Measurements from ENCODE around the gene B4GALNT2.

B4GALNT2 gene

DNA sequence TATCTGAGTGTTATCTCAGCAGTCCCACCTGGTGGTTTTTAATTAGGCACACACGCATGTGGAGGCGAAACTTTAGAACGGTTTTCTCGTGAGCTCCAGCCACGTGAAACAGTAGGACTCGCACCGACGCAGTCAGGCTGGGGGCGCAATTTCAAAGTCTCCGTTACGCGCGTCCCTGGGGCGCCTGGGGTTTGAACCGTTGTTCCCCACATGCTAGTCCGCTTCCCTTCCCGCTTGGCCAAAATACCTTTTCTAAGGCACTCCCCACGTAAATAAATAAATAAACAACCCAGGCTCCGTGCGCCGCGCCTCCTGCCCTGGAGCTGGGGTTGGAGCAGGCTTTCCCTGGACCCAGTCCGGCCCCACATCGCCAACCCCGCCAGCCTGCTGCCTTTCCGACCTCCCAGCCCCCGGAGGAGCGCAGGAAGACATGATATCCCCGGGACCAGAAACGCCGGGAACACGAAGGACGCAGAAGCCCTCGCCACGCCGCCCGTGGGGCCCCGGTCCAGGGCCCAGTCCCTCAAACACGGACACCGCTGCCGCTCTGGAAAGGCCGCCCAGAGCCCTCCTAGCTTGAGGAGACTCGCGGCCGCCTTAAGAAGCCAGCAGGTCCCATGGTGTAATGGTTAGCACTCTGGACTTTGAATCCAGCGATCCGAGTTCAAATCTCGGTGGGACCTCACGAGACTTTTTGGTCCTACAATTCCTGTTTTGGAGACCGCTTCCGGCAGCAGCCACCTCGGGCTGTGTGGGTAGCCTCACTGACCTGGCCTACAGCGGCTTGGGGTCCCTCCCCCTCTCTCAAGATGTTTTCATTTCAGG is 59.6 kb downstream of the B4GALNT2 start:
- peak; percentile 78 for DNase-seq (ENCODE audit: extremely low spot score)
- TF ChIP-seq PKNOX1 (IDR thresholded peaks at IDR 0.05), result no peak
- TF ChIP-seq BHLHE40 (IDR thresholded peaks at IDR 0.05; ENCODE audit: borderline replicate concordance), result no peak
- TF ChIP-seq FOXA1 (IDR thresholded peaks at IDR 0.05), result no peak
- no peak for TF ChIP-seq ZNF384 (IDR thresholded peaks at IDR 0.05)
- TF ChIP-seq NFRKB (IDR thresholded peaks at IDR 0.05), result no peak
- TF ChIP-seq SUZ12 (IDR thresholded peaks at IDR 0.05), result no peak
- peak; percentile 3; the same call in 1 of the 2 replicates for TF ChIP-seq FOXM1 (IDR thresholded peaks at IDR 0.05; ENCODE audit: borderline replicate concordance)
- no peak for TF ChIP-seq LEF1 (IDR thresholded peaks at IDR 0.05; ENCODE audit: borderline replicate concordance)
- TF ChIP-seq ELF4 (IDR thresholded peaks at IDR 0.05), result peak; percentile 39; the same call in 1 of the 2 replicates
- no peak for TF ChIP-seq HDGF (IDR thresholded peaks at IDR 0.05; ENCODE audit: borderline replicate concordance)
- TF ChIP-seq ARNT (IDR thresholded peaks at IDR 0.05), result no peak
- TF ChIP-seq SP1 (IDR thresholded peaks at IDR 0.05), result no peak
- TF ChIP-seq L3MBTL2 (conservative IDR thresholded peaks at IDR 0.05), result peak; percentile 94
- no peak for TF ChIP-seq CTBP1 (IDR thresholded peaks at IDR 0.05; ENCODE audit: borderline replicate concordance)
- peak; percentile 65; the same call in 1 of the 2 replicates for TF ChIP-seq TARDBP (IDR thresholded peaks at IDR 0.05)
- TF ChIP-seq FOXK2 (IDR thresholded peaks at IDR 0.05), result no peak
- ChIA-PET POLR2A (interaction anchor here (0.7 to 3.5 kb wide), 21 partner anchors 9 to 308 kb away, joined by 3 to 22 read pairs (median 4); partner anchors contain the start of gene PHOSPHO1), CTCF (interaction anchor here (1.2 kb wide), 2 partner anchors 12 to 13 kb away, joined by 3 to 5 read pairs; no protein-coding TSS in a partner anchor)

DNA sequence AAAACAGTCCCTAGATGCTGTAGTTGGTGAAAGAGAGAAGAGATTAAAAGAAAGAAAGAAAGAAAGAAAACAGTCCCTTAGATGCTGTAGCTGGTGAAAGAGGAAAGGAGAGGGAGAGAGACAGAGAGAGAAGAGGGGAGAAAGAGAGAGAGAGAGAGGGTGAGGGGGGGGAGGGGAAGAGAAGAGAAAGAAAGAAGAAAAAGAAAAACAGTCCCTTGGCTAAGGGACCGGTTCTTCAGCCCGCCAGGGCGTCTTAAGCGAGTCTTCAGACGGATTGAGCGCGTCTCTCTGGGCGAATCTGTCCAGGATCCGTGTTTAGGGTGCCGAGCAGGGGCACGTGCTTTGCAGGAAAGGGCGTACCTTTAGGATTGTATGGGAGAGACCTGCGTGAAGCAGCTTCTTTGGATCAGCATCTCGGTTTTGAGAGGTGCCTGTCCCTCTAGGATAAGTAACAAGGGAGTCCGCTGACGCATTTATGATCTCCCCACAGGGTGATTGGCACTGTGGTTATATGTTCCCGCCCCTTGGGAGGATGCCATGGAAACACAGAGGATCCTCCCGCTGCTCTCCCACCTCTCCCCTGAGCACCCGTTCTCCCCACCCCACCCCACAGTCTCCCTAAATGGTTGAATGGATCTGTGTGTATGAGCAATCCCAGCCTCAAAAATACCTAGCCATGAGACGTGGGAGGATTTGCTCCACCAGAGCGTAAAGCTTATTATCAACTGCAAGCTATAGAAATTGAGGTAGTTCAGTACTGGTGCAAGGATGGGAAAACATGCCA is 61.1 kb downstream of the B4GALNT2 start:
- ChIA-PET CTCF (no interaction called here), POLR2A (interaction anchor here (0.9 to 3.5 kb wide), 6 partner anchors 11 to 232 kb away, joined by 3 to 12 read pairs (median 4); no protein-coding TSS in a partner anchor)
- DNase-seq (ENCODE audit: extremely low spot score), result peak; percentile 61
- TF ChIP-seq FOXA1 (IDR thresholded peaks at IDR 0.05) (no peak), SUZ12 (IDR thresholded peaks at IDR 0.05) (no peak), BHLHE40 (IDR thresholded peaks at IDR 0.05; ENCODE audit: borderline replicate concordance) (no peak), ZNF384 (IDR thresholded peaks at IDR 0.05) (peak; percentile 82; the same call in 1 of the 2 replicates), FOXM1 (IDR thresholded peaks at IDR 0.05; ENCODE audit: borderline replicate concordance) (no peak), CTBP1 (IDR thresholded peaks at IDR 0.05; ENCODE audit: borderline replicate concordance) (peak; percentile 33; the same call in 1 of the 2 replicates), NFRKB (IDR thresholded peaks at IDR 0.05) (no peak), ARNT (IDR thresholded peaks at IDR 0.05) (no peak), PKNOX1 (IDR thresholded peaks at IDR 0.05) (peak; percentile 96), L3MBTL2 (conservative IDR thresholded peaks at IDR 0.05) (peak; percentile 80)

GRCh38 chr17:49194297-49194607 is 61.7 kb downstream of the B4GALNT2 start:
- no peak for DNase-seq (ENCODE audit: extremely low spot score)
- CTCF ChIA-PET, result no interaction called here
- TF ChIP-seq FOXA1 (IDR thresholded peaks at IDR 0.05), result no peak
- POLR2A ChIA-PET, result interaction anchor here (0.9 to 3.5 kb wide), 4 partner anchors 18 to 232 kb away, joined by 3 to 12 read pairs (median 4); no protein-coding TSS in a partner anchor

DNA sequence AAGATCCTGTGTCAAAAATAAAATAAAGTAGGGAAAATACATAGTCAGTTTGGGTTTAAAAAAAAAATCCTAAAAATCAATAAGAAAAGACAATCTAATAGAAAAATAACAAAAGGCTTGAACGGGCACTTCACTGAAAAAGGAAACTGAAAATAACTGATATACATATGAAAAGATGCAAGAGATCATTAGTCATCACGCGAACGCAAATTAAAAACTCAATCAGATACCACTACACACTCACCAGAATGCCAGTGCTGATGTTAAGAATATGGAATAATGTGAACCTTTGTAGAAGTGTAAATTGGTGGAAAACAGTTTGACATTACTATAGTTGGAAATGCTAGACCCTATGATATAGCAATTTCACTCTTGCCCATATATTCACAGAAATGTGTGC is 63.2 kb downstream of the B4GALNT2 start:
- no peak for DNase-seq (ENCODE audit: extremely low spot score)
- CTCF ChIA-PET, result no interaction called here
- POLR2A ChIA-PET, result no interaction called here
- no peak for TF ChIP-seq ARNT (IDR thresholded peaks at IDR 0.05)
- TF ChIP-seq L3MBTL2 (conservative IDR thresholded peaks at IDR 0.05), result no peak
- no peak for TF ChIP-seq SUZ12 (IDR thresholded peaks at IDR 0.05)
- no peak for TF ChIP-seq ELF4 (IDR thresholded peaks at IDR 0.05)
- no peak for TF ChIP-seq FOXK2 (IDR thresholded peaks at IDR 0.05)
- no peak for TF ChIP-seq HDGF (IDR thresholded peaks at IDR 0.05; ENCODE audit: borderline replicate concordance)
- TF ChIP-seq FOXM1 (IDR thresholded peaks at IDR 0.05; ENCODE audit: borderline replicate concordance), result no peak
- TF ChIP-seq ZNF384 (IDR thresholded peaks at IDR 0.05), result no peak
- TF ChIP-seq BHLHE40 (IDR thresholded peaks at IDR 0.05; ENCODE audit: borderline replicate concordance), result no peak
- no peak for TF ChIP-seq CTBP1 (IDR thresholded peaks at IDR 0.05; ENCODE audit: borderline replicate concordance)
- no peak for TF ChIP-seq LEF1 (IDR thresholded peaks at IDR 0.05; ENCODE audit: borderline replicate concordance)
- no peak for TF ChIP-seq TARDBP (IDR thresholded peaks at IDR 0.05)

DNA sequence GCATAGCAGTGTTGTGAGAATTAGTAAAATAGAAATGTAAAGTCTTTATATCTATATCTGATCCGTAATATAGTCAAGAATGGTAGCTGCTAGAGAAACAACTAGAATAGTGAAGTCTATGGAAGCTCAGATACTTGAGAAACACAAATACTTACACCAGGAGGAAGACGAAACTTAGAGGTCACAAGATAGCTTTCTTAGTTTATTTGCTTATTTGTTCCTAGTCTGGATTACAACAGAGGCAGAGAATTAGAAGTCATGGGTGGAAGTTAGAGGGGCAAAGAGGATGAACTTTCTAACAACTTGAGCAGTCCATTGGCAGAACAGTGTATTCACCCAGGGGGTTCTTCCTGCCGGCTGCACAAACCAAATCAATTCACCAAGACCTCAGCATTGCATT is 64.0 kb downstream of the B4GALNT2 start:
- DNase-seq (ENCODE audit: extremely low spot score), result no peak
- TF ChIP-seq HDGF (IDR thresholded peaks at IDR 0.05; ENCODE audit: borderline replicate concordance) (no peak), LEF1 (IDR thresholded peaks at IDR 0.05; ENCODE audit: borderline replicate concordance) (no peak), FOXM1 (IDR thresholded peaks at IDR 0.05; ENCODE audit: borderline replicate concordance) (no peak), FOXK2 (IDR thresholded peaks at IDR 0.05) (no peak), ARNT (IDR thresholded peaks at IDR 0.05) (no peak), ZNF384 (IDR thresholded peaks at IDR 0.05) (no peak), TARDBP (IDR thresholded peaks at IDR 0.05) (no peak), SP1 (IDR thresholded peaks at IDR 0.05) (no peak)
- ChIA-PET POLR2A (no interaction called here), CTCF (no interaction called here)

DNA sequence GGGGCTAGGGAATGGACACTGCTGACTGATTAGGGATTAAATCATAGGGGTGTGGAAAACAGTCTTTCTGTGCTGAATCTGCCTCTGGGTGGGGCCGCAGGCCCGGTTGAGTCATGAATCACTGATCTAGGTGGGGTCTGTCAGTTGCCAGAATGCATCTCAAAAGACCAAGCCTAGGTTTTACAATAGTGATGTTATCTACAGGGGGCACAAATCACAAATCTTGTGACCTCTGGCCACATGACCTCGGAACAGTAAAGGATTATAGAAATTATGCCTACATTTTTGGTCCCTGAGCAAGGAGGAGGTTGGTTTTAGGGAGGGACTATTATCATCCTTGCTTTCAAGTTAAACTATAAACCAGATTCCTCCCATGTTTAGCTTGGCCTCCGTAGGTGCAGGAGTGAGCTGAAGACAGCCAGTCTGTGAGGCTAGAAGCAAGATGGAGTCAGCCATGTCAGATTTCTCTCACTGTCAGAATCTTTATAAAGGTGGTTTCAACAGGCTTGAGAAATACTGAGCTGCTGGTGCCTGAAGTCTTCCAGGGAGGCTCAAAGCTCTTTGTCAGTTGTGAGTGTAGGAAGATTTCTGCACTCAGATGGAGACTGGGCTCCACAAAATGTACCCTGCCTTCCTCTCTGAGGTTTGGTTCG is 64.9 kb downstream of the B4GALNT2 start:
- CTCF ChIA-PET, result no interaction called here
- no peak for DNase-seq (ENCODE audit: extremely low spot score)
- POLR2A ChIA-PET, result interaction anchor here (0.8 kb wide), 1 partner anchor 358 kb away, joined by 3 read pairs; no protein-coding TSS in a partner anchor
- TF ChIP-seq BHLHE40 (IDR thresholded peaks at IDR 0.05; ENCODE audit: borderline replicate concordance) (no peak), SUZ12 (IDR thresholded peaks at IDR 0.05) (no peak)
